ENCODE results near the gene TRPM2. TPM values are rescaled to one million over a fixed set of nuclear protein-coding genes. Genes with fewer than 3 reads are reported as not detected.

The TRPM2 gene
- total and polyA plus RNA-seq, 10 of the 15 experiments (the other 5 are each of a cell fraction or from before 2014, with no cell fraction given) = 0.03 to 9.1 (median 2.6) TPM

GRCh38 chr21:44354001-44354405, 582 bp downstream of the TRPM2 start:
- BruUV-seq (replicated peaks) = no TSS peak
- intact Hi-C loops (cut with micrococcal nuclease; ENCODE audit: unreplicated experiment) = no loop called here
- ATAC-seq = no peak

GRCh38 chr21:44354775-44355771, 1.7 kb downstream of the TRPM2 start:
- Histone ChIP-seq H2AFZ (ENCODE audit: control insufficient read depth, low read depth, low read length) (peak overlapping the region; percentile 10), H3K27me3 (replicated peaks in 1 of 2; ENCODE audit: control insufficient read depth in 2 of 2, insufficient read depth in 2 of 2, low read length in 1 of 2) (no peaks in the 10 kb centered on the region), H3K9me3 (replicated peaks; ENCODE audit: control insufficient read depth, insufficient read depth, low read length) (no peaks in the 10 kb centered on the region; the same call in 2 of the 3 replicates), H3K79me2 (ENCODE audit: control insufficient read depth, insufficient read depth, low read length) (peaks cover 15% of the 10 kb centered on the region), H3K9ac (ENCODE audit: control insufficient read depth, insufficient read depth, low read length) (peak overlapping the region; percentile 17; the same call in 1 of the 2 replicates), H3K36me3 (ENCODE audit: control insufficient read depth in 2 of 2, insufficient read depth in 2 of 2, low read length in 1 of 2) (peaks cover 0 to 5% of the 10 kb centered on the region in 2 experiments; a peak in 1 of 4 replicates), H3K4me3 (peak overlapping the region; percentile 65), H3K27ac (ENCODE audit: control insufficient read depth, insufficient read depth) (peak overlapping the region; percentile 68), H3K4me2 (ENCODE audit: control insufficient read depth, insufficient read depth) (peak overlapping the region; percentile 49), H3K4me1 (ENCODE audit: control insufficient read depth, insufficient read depth, low read length) (peaks cover 22% of the 10 kb centered on the region), H4K20me1 (ENCODE audit: control insufficient read depth, insufficient read depth) (no peaks in the 10 kb centered on the region)
- ChIA-PET POLR2A (no interaction called here), RAD21 (ENCODE audit: unreplicated experiment) (no interaction called here), SMC1A (ENCODE audit: uncharacterized antibody, unreplicated experiment) (interaction anchor here (0.7 kb wide), 1 partner anchor 13 kb away, joined by 3 read pairs; no protein-coding TSS in a partner anchor), CTCF (interaction anchor here (0.5 kb wide), 1 partner anchor 10 kb away, joined by 3 read pairs; no protein-coding TSS in a partner anchor)
- peak; percentile 35 for DNase-seq (ENCODE audit: low read depth, low spot score)
- intact Hi-C loops (cut with micrococcal nuclease; ENCODE audit: unreplicated experiment) (no loop called here), in situ Hi-C loops (cut with MboI) (loop anchor here (5.0 kb wide), 1 partner anchor 72 kb away; no protein-coding TSS in a partner anchor)
- peak; percentile 49; the same call in 2 of the 3 replicates for ATAC-seq
- 47% methylated on average over 24 of the region's 24 CpGs for WGBS (ENCODE audit: insufficient coverage, insufficient replicate concordance, low lambda C conversion rate, missing lambda C conversion rate)
- FAIRE-seq = peak; percentile 89
- no TSS peak for BruUV-seq (replicated peaks)
- TF ChIP-seq HDGF (IDR thresholded peaks at IDR 0.05) (no peak), SRF (IDR thresholded peaks at IDR 0.05; ENCODE audit: low read depth in 2 of 2, low read length in 2 of 2) (no peak), CBFB (IDR thresholded peaks at IDR 0.05; ENCODE audit: low read depth) (no peak), BHLHE40 (IDR thresholded peaks at IDR 0.05; ENCODE audit: borderline replicate concordance in 1 of 2, low read depth in 2 of 2, low read length in 1 of 2) (no peak), EGR1 (IDR thresholded peaks at IDR 0.05; ENCODE audit: borderline replicate concordance in 1 of 2, low read depth in 2 of 2, low read length in 2 of 2) (no peak), TCF12 (IDR thresholded peaks at IDR 0.05; ENCODE audit: low read depth, low read length) (peak; percentile 63; the same call in 1 of the 2 replicates), PAX8 (IDR thresholded peaks at IDR 0.05) (no peak), PAX5 (IDR thresholded peaks at IDR 0.05; ENCODE audit: borderline replicate concordance, low read depth, low read length) (peak; percentile 97), POLR2AphosphoS5 (IDR thresholded peaks at IDR 0.05; ENCODE audit: low read length) (no peak), MEF2A (IDR thresholded peaks at IDR 0.05; ENCODE audit: insufficient read depth, low read depth, low read length) (no peak), PKNOX1 (IDR thresholded peaks at IDR 0.05) (no peak), NFYA (IDR thresholded peaks at IDR 0.05; ENCODE audit: borderline replicate concordance, low read depth, low read length) (no peak), KDM1A (IDR thresholded peaks at IDR 0.05; ENCODE audit: borderline replicate concordance) (no peak)

More at GRCh38 chr21:44354001-44354405, 582 bp downstream of the TRPM2 start:
- FAIRE-seq = peak; percentile 75
- Histone ChIP-seq H3K9ac (ENCODE audit: control insufficient read depth, insufficient read depth, low read length) (peak overlapping the region; percentile 46; the same call in 1 of the 2 replicates), H3K27ac (ENCODE audit: control insufficient read depth, insufficient read depth) (peak overlapping the region; percentile 68), H3K9me3 (replicated peaks; ENCODE audit: control insufficient read depth, insufficient read depth, low read length) (no peaks in the 10 kb centered on the region; the same call in 2 of the 3 replicates), H4K20me1 (ENCODE audit: control insufficient read depth, insufficient read depth) (no peaks in the 10 kb centered on the region), H3K4me2 (ENCODE audit: control insufficient read depth, insufficient read depth) (peak overlapping the region; percentile 9), H2AFZ (ENCODE audit: control insufficient read depth, low read depth, low read length) (no peak overlapping the region), H3K4me1 (ENCODE audit: control insufficient read depth, insufficient read depth, low read length) (peaks cover 22% of the 10 kb centered on the region), H3K27me3 (replicated peaks in 1 of 2; ENCODE audit: control insufficient read depth in 2 of 2, insufficient read depth in 2 of 2, low read length in 1 of 2) (no peaks in the 10 kb centered on the region), H3K4me3 (peak overlapping the region; percentile 65; the same call in 1 of the 2 replicates), H3K36me3 (ENCODE audit: control insufficient read depth in 2 of 2, insufficient read depth in 2 of 2, low read length in 1 of 2) (peaks cover 0 to 5% of the 10 kb centered on the region in 2 experiments; a peak in 1 of 4 replicates), H3K79me2 (ENCODE audit: control insufficient read depth, insufficient read depth, low read length) (peaks cover 15% of the 10 kb centered on the region)
- POLR2A ChIA-PET = no interaction called here
- TF ChIP-seq MEF2B (IDR thresholded peaks at IDR 0.05; ENCODE audit: partially characterized antibody, poor library complexity, severe bottlenecking) (no peak), PAX5 (IDR thresholded peaks at IDR 0.05; ENCODE audit: borderline replicate concordance, low read depth, low read length) (peak; percentile 5; the same call in 1 of the 2 replicates)
- SMC1A ChIA-PET (ENCODE audit: uncharacterized antibody, unreplicated experiment) = no interaction called here
- WGBS (ENCODE audit: insufficient coverage, insufficient replicate concordance, low lambda C conversion rate, missing lambda C conversion rate) = 49% methylated on average over 8 of the region's 8 CpGs
- RAD21 ChIA-PET (ENCODE audit: unreplicated experiment) = no interaction called here
- CTCF ChIA-PET = no interaction called here
- DNase-seq (ENCODE audit: low read depth, low spot score) = no peak
- in situ Hi-C loops (cut with MboI) = loop anchor here (5.0 kb wide), 1 partner anchor 73 kb away; no protein-coding TSS in a partner anchor
